Activated T-cell treated with anti-CD3 and anti-CD28 coated beads, Interleukin-2, amount 50 U/mL, for 4 hours (primary cell): ENCODE results near the gene EIF3M. TPM values are rescaled to one million over a fixed set of nuclear protein-coding genes. Genes with fewer than 3 reads are reported as not detected.
"Not testable (repeated sequence)": the region's sequence is repeated elsewhere in the genome, so short reads cannot be mapped to it uniquely, and the experiment has no call there.

ENCODE experiments used
- ATAC-seq, 2 donors: fragments of 200-7000 bp; cut with Tn5 transposase; one replicate each; pipeline ENCODE4 v1.10.0; 2021
- DNase-seq: peaks from one replicate; pipeline ENCODE4 v3.0.0-alpha.2; 2020
- H3K27me3 Mint-ChIP-seq: one replicate; pipeline ENCODE4 v1.8.0; 2021; ENCODE audit warnings: low read depth, mixed read lengths
- H3K36me3 Mint-ChIP-seq: one replicate; pipeline ENCODE4 v1.8.0; 2022; ENCODE audit warnings: mixed read lengths; ENCODE audit not compliant: insufficient read depth
- H3K4me1 Mint-ChIP-seq: one replicate; pipeline ENCODE4 v1.8.0; 2021; ENCODE audit warnings: low read depth, mixed read lengths
- H3K4me3 Mint-ChIP-seq: one replicate; pipeline ENCODE4 v1.8.0; 2021; ENCODE audit warnings: mild to moderate bottlenecking, moderate library complexity, mixed read lengths
- H3K9me3 Mint-ChIP-seq: one replicate; pipeline ENCODE4 v1.8.0; 2021; ENCODE audit warnings: mixed read lengths
- total RNA-seq, 3 donors: library from RNA; stranded (reverse); gene quantifications; one replicate each; pipeline ENCODE4 v1.2.1, GENCODE V29; 2021

The EIF3M gene
- total RNA-seq, 3 donors from 2014 or later, result 418 to 482 (median 438) TPM

GRCh38 chr11:32574421-32574820 lies 9.2 kb upstream of the EIF3M start:
- Mint-ChIP-seq H3K27me3 (peaks cover 19% of the 10 kb centered on the region), H3K36me3 (no peaks in the 10 kb centered on the region), H3K9me3 (no peaks in the 10 kb centered on the region), H3K4me3 (no peak overlapping the region), H3K4me1 (no peaks in the 10 kb centered on the region)
- ATAC-seq (no peak), DNase-seq (no peak)

- Mint-ChIP-seq H3K9me3 (no peaks in the 10 kb centered on the region), H3K4me3 (no peak overlapping the region), H3K27me3 (peaks cover 19% of the 10 kb centered on the region), H3K4me1 (no peaks in the 10 kb centered on the region), H3K36me3 (no peaks in the 10 kb centered on the region)
- no peak for DNase-seq
- no peak for ATAC-seq
These were observed 8.6 kb upstream of the EIF3M start for GRCh38 chr11:32575070-32575469.

DNA sequence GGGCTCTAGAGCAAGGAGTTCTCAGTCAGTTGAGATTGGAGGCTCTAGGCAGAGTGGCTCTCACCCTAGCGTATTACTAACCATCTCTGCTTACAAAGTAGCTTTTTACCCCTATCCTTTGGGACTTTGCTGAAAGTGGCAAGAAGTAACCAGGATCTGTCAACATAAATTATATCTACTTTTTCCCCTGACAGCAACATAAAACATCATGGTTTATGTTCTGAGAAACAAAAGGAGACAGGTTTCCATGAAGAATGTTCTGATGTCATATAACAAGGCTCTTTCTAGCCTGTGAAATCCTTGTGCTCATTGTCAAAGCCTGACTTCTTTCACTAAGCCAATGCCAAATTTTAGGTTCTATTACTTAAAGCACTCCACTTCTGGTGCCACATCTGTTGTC lies 7.2 kb upstream of the EIF3M start:
- DNase-seq (no peak), ATAC-seq (no peak)
- Mint-ChIP-seq H3K27me3 (peaks cover 6% of the 10 kb centered on the region), H3K9me3 (no peaks in the 10 kb centered on the region), H3K36me3 (no peaks in the 10 kb centered on the region), H3K4me1 (no peaks in the 10 kb centered on the region), H3K4me3 (no peak overlapping the region)

GRCh38 chr11:32580967-32581366 lies 2.7 kb upstream of the EIF3M start:
- Mint-ChIP-seq H3K27me3 (no peaks in the 10 kb centered on the region), H3K36me3 (peaks cover 9% of the 10 kb centered on the region), H3K4me1 (peaks cover 17% of the 10 kb centered on the region), H3K4me3 (no peak overlapping the region), H3K9me3 (no peaks in the 10 kb centered on the region)
- DNase-seq (no peak), ATAC-seq (no peak)

- H3K36me3 Mint-ChIP-seq, result peaks cover 10% of the 10 kb centered on the region
- DNase-seq, result no peak
- no peaks in the 10 kb centered on the region for H3K27me3 Mint-ChIP-seq
- ATAC-seq, result no peak
- no peak overlapping the region for H3K4me3 Mint-ChIP-seq
- H3K4me1 Mint-ChIP-seq, result peaks cover 23% of the 10 kb centered on the region
- H3K9me3 Mint-ChIP-seq, result no peaks in the 10 kb centered on the region
These were observed 2.1 kb upstream of the EIF3M start for GRCh38 chr11:32581556-32581955.

GRCh38 chr11:32584921-32585320 lies 1.3 kb downstream of the EIF3M start:
- ATAC-seq, result no peak
- no peaks in the 10 kb centered on the region for H3K27me3 Mint-ChIP-seq
- DNase-seq, result no peak
- no peaks in the 10 kb centered on the region for H3K9me3 Mint-ChIP-seq
- H3K4me3 Mint-ChIP-seq, result peak overlapping the region; percentile 97
- H3K4me1 Mint-ChIP-seq, result peaks cover 41% of the 10 kb centered on the region
- H3K36me3 Mint-ChIP-seq, result peaks cover 21% of the 10 kb centered on the region

DNA sequence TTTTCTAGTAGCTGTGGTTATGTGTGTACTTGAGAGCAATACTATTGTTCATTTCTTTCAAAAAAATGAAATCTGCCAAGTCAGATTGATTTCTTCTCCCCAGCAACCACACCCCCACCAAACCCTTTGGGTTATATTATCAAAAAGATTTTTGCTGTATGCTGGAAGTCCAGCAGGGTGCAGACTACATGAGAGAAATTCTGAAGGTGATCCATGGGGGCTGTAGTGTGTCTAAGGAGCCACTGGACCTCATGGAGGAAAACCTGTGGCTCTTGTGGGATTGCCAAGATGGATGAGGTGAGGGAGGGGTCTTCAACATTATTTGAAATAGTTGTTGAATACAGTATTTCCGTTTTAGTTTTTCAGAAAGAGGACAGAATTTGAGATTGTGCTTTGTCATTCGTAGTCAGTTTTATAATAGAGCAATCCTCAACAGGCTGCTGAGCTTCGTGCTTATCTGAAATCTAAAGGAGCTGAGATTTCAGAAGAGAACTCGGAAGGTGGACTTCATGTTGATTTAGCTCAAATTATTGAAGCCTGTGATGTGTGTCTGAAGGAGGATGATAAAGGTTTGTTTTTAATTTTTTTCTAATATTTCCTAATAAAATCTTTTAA lies 3.1 kb downstream of the EIF3M start:
- peaks cover 42% of the 10 kb centered on the region for H3K4me1 Mint-ChIP-seq
- peak overlapping the region; percentile 97 for H3K4me3 Mint-ChIP-seq
- no peaks in the 10 kb centered on the region for H3K27me3 Mint-ChIP-seq
- no peak for ATAC-seq
- no peak for DNase-seq
- H3K36me3 Mint-ChIP-seq, result peaks cover 34% of the 10 kb centered on the region
- H3K9me3 Mint-ChIP-seq, result no peaks in the 10 kb centered on the region

GRCh38 chr11:32594272-32594671 lies 10.6 kb downstream of the EIF3M start:
- Mint-ChIP-seq H3K9me3 (no peaks in the 10 kb centered on the region), H3K4me3 (no peak overlapping the region), H3K36me3 (peaks cover 69% of the 10 kb centered on the region), H3K27me3 (no peaks in the 10 kb centered on the region), H3K4me1 (peaks cover 24% of the 10 kb centered on the region)
- ATAC-seq (no peak), DNase-seq (no peak)

- ATAC-seq, result peak; percentile 84 to 86
- H3K9me3 Mint-ChIP-seq, DNase-seq, H3K4me3 Mint-ChIP-seq, H3K27me3 Mint-ChIP-seq: not testable (repeated sequence)
- peaks cover 22% of the 10 kb centered on the region for H3K4me1 Mint-ChIP-seq
- H3K36me3 Mint-ChIP-seq, result peaks cover 57% of the 10 kb centered on the region
These were observed 12.5 kb downstream of the EIF3M start for GRCh38 chr11:32596114-32596513.

DNA sequence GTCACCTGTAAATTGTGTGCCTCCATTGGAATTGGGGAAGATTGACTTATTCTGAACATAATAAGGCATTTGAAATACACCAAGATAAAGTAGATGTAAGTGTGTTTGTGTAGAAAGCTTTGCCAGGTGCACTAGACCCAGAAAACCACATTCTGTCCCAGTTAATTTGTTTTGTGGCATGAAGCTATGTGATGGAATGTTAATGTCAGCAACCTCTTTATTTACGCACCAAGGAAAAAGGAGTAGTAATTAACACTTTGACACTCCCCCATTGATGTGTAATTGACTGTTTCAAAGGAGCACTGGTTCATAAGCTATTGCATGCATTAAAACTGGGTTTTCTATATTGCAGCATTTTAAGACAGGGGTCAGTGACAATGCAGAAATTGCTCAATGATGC lies 14.3 kb downstream of the EIF3M start:
- DNase-seq (no peak), ATAC-seq (no peak)
- no peaks in the 10 kb centered on the region for H3K9me3 Mint-ChIP-seq
- peaks cover 53% of the 10 kb centered on the region for H3K36me3 Mint-ChIP-seq
- H3K27me3 Mint-ChIP-seq, result no peaks in the 10 kb centered on the region
- peaks cover 15% of the 10 kb centered on the region for H3K4me1 Mint-ChIP-seq
- H3K4me3 Mint-ChIP-seq, result no peak overlapping the region

- ATAC-seq, result no peak
- Mint-ChIP-seq H3K27me3 (no peaks in the 10 kb centered on the region), H3K4me1 (peaks cover 2% of the 10 kb centered on the region), H3K9me3 (peaks cover 5% of the 10 kb centered on the region), H3K36me3 (peaks cover 36% of the 10 kb centered on the region), H3K4me3 (no peak overlapping the region)
- no peak for DNase-seq
These were observed 19.2 kb downstream of the EIF3M start for GRCh38 chr11:32602657-32603415.

DNA sequence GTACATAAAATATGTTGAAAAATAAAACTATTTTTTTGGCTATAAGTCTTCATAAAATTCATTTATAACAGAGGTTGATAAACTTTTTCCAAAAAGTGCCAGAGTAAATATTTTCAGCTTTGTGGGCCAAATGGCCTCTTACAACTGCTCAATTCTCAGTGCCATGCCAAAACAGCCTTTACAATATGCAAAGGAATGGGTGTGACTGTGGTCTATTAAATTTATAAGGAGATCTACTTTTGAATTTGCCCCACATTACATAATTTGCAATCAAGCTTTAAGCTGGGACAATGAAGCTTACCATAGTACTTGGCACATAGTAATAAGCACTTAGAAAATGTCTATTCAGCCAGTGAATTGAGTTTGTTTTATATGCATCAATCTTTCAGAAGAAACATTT lies 22.6 kb downstream of the EIF3M start:
- Mint-ChIP-seq H3K9me3 (peaks cover 5% of the 10 kb centered on the region), H3K4me3 (no peak overlapping the region), H3K4me1 (peaks cover 1% of the 10 kb centered on the region), H3K36me3 (peaks cover 44% of the 10 kb centered on the region), H3K27me3 (no peaks in the 10 kb centered on the region)
- ATAC-seq (no peak), DNase-seq (no peak)

DNA sequence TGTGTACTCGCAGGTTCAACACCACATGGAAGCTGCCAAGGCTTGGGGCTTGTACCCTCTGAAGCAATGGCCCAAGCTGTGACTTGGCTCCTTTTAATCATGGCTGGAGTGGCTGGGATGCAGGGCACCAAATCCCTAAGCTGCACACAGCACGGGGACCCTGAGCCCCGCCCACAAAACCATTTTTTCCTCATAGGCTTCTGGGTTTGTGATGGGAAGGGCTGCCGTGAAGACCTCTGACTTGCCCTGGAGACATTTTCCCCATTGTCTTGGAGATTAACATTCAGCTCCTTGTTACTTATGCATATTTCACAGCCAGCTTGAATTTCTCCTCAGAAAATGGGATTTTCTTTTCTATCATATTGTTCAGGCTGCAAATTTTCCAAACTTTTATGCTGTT lies 25.2 kb downstream of the EIF3M start:
- H3K36me3 Mint-ChIP-seq, result peaks cover 30% of the 10 kb centered on the region
- not testable (repeated sequence) for ATAC-seq

GRCh38 chr11:32610797-32611352 lies 27.2 kb downstream of the EIF3M start:
- no peak for DNase-seq
- Mint-ChIP-seq H3K4me1 (no peaks in the 10 kb centered on the region), H3K4me3 (no peak overlapping the region), H3K36me3 (peaks cover 22% of the 10 kb centered on the region), H3K9me3 (peaks cover 5% of the 10 kb centered on the region), H3K27me3 (no peaks in the 10 kb centered on the region)
- no peak for ATAC-seq

More for the DNA sequence above, 25.2 kb downstream of the EIF3M start:
- H3K27me3 Mint-ChIP-seq, H3K4me1 Mint-ChIP-seq, H3K4me3 Mint-ChIP-seq, DNase-seq, H3K9me3 Mint-ChIP-seq: not testable (repeated sequence)
